VCaP (cell line): ENCODE data around the gene GXYLT2.
A peak's percentile ranks its signal among the peaks of the same experiment; 100 is the strongest.
"Not testable (repeated sequence)": the region's sequence is repeated elsewhere in the genome, so short reads cannot be mapped to it uniquely, and the experiment has no call there.

ENCODE experiments used
- H3K27ac ChIP-seq: fragments of 450-650 bp; 2 replicates; pipeline ENCODE4 v1.5.1; 2017
- CTCF ChIP-seq: fragments of 450-650 bp; conservative IDR thresholded peaks from 2 replicates; pipeline ENCODE4 v1.5.1; 2017; ENCODE audit warnings: mild to moderate bottlenecking, moderate library complexity

The GXYLT2 gene

GRCh38 chr3:72916250-72916649 lies 28.4 kb downstream of the GXYLT2 start:
- no peak overlapping the region for H3K27ac ChIP-seq
- TF ChIP-seq CTCF: no peak

GRCh38 chr3:72919520-72919919 lies 31.7 kb downstream of the GXYLT2 start:
- no peak for TF ChIP-seq CTCF
- H3K27ac ChIP-seq: no peak overlapping the region

GRCh38 chr3:72924055-72924454 lies 36.2 kb downstream of the GXYLT2 start:
- H3K27ac ChIP-seq: no peak overlapping the region
- TF ChIP-seq CTCF: no peak

- not testable (repeated sequence) for H3K27ac ChIP-seq
These were observed 41.2 kb downstream of the GXYLT2 start for GRCh38 chr3:72928781-72929735.

GRCh38 chr3:72930754-72931153 lies 42.9 kb downstream of the GXYLT2 start:
- no peak overlapping the region for H3K27ac ChIP-seq
- no peak for TF ChIP-seq CTCF

GRCh38 chr3:72932416-72932815 lies 44.6 kb downstream of the GXYLT2 start:
- no peak overlapping the region for H3K27ac ChIP-seq
- TF ChIP-seq CTCF: no peak

- H3K27ac ChIP-seq: no peak overlapping the region
- TF ChIP-seq CTCF: peak; percentile 74
These were observed 50.8 kb downstream of the GXYLT2 start for GRCh38 chr3:72938471-72939265.
